Thyroid gland (tissue), 4 donors: ENCODE measurements around the gene ACSF3.

Experiments
- POLR2A ChIP-seq, 2 donors: fragments of 450-650 bp; IDR thresholded peaks; one replicate each; pipeline ENCODE4 v1.6.1; 2017; ENCODE audit warnings: antibody characterized with exemption in 2 of 2, mild to moderate bottlenecking in 2 of 2, moderate library complexity in 1 of 2
- TF ChIP-seq, protein P1 (sequence below), 6 experiments: fragments of 200-600 bp in 3 of 6; fragments of 450-650 bp in 3 of 6; sonication (generic) in 3 of 6; IDR thresholded peaks; one replicate each; pipeline ENCODE4 v1.5.1; 2016 to 2019; ENCODE audit warnings: antibody characterized with exemption in 6 of 6, mild to moderate bottlenecking in 2 of 6, inconsistent platforms in 1 of 6, moderate library complexity in 1 of 6

DNA sequence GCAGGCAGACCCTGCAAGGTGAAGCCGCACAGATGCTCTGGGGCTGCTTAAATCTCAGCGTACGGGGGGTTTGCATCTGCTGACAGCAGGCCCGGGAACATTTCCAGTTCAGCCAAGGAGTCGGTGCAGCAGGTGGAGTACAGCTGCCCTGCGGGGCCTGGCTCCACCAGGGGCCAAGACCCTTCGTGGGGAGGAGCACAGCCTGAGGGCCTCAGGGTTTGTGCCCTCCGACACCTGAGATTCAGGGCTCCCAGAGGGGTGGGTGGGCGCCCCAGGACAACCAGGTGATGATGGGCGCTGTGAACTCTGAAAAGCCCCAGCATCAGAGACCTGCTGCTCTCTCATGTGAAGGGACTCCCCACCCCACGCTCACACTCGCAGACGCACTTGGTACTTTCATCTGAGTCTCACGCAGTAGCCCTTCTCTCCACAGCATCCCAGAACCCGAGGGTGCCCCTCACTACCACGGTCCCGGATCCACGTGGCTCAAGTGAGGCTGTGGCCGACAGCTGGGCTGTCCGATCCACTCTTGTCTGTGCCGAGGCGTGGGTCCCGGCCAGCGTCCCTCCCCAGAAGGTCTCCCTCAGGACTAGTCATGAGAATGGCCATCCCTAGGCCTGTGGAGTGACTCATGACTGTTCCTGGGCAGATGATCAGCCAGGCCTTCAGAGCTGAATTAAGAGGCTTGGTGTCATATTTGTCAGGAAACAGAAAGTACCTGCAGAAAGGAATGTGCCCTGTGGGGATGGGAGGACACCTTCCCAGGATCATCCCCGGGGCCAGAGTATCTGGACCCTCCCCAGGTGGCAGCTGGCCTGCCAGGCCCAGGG lies 29.6 kb downstream of the ACSF3 start:
- TF ChIP-seq, protein P1, sequence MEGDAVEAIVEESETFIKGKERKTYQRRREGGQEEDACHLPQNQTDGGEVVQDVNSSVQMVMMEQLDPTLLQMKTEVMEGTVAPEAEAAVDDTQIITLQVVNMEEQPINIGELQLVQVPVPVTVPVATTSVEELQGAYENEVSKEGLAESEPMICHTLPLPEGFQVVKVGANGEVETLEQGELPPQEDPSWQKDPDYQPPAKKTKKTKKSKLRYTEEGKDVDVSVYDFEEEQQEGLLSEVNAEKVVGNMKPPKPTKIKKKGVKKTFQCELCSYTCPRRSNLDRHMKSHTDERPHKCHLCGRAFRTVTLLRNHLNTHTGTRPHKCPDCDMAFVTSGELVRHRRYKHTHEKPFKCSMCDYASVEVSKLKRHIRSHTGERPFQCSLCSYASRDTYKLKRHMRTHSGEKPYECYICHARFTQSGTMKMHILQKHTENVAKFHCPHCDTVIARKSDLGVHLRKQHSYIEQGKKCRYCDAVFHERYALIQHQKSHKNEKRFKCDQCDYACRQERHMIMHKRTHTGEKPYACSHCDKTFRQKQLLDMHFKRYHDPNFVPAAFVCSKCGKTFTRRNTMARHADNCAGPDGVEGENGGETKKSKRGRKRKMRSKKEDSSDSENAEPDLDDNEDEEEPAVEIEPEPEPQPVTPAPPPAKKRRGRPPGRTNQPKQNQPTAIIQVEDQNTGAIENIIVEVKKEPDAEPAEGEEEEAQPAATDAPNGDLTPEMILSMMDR (IDR thresholded peaks at IDR 0.05): no peak
- no peak for TF ChIP-seq POLR2A (IDR thresholded peaks at IDR 0.05)
